Choroid plexus epithelial cell (primary cell): ENCODE results near the gene TRNAU1AP.

Experiments used
- DNase-seq: peaks from one replicate; pipeline ENCODE4 v3.0.0-alpha.2; 2010; ENCODE audit warnings: low read depth
- H3K4me3 ChIP-seq: 2 replicates; pipeline ENCODE4 v1.5.1; 2011; ENCODE audit warnings: low read depth, mild to moderate bottlenecking, control low read depth, low read length, moderate library complexity
- TF ChIP-seq, protein P1 (sequence below): conservative IDR thresholded peaks from 2 replicates; pipeline ENCODE4 v1.5.1; 2011; ENCODE audit warnings: low read depth, mild to moderate bottlenecking, control low read depth, inconsistent platforms, low read length, moderate library complexity

TRNAU1AP gene

DNA sequence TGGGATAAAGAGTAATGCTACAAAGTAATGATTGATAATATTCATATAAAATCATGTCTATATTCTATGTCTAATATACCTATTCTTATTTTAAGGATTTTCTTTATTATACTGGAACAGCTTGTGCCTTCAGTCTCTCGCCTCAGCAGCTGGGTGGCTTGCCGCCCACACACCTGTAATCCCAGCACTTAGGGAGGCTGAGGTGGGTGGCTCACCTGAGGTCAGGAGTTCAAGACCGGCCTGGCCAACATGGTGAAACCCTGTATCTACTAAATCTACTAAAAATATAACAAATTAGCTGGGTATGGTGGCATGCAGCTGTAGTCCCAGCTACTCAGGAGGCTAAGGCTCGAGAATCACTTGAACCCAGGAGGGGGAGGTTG lies 7.6 kb upstream of the TRNAU1AP start:
- no peak for DNase-seq
- TF ChIP-seq, protein P1, sequence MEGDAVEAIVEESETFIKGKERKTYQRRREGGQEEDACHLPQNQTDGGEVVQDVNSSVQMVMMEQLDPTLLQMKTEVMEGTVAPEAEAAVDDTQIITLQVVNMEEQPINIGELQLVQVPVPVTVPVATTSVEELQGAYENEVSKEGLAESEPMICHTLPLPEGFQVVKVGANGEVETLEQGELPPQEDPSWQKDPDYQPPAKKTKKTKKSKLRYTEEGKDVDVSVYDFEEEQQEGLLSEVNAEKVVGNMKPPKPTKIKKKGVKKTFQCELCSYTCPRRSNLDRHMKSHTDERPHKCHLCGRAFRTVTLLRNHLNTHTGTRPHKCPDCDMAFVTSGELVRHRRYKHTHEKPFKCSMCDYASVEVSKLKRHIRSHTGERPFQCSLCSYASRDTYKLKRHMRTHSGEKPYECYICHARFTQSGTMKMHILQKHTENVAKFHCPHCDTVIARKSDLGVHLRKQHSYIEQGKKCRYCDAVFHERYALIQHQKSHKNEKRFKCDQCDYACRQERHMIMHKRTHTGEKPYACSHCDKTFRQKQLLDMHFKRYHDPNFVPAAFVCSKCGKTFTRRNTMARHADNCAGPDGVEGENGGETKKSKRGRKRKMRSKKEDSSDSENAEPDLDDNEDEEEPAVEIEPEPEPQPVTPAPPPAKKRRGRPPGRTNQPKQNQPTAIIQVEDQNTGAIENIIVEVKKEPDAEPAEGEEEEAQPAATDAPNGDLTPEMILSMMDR = no peak
- H3K4me3 ChIP-seq = no peak overlapping the region

DNA sequence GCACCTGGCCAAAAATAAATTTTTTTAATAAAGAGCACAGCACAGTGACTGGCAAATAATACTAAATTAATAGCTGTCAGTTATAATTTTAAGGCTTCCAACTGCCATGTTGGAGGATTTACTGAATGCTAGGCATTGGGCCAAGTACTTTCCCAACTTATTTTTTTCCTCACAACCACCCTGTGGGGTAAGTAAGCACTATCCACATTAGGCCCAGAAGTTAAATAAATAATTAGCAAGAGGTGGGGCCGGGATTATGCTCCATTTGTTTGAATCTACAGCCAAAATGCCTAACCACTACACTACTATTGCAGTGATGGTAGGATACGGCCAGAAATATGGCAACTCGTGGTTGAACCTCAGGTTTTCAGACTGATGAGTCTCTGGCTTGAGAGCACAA lies 4.6 kb upstream of the TRNAU1AP start:
- TF ChIP-seq, protein P1 = no peak
- peak; percentile 9 for DNase-seq
- no peak overlapping the region for H3K4me3 ChIP-seq

DNA sequence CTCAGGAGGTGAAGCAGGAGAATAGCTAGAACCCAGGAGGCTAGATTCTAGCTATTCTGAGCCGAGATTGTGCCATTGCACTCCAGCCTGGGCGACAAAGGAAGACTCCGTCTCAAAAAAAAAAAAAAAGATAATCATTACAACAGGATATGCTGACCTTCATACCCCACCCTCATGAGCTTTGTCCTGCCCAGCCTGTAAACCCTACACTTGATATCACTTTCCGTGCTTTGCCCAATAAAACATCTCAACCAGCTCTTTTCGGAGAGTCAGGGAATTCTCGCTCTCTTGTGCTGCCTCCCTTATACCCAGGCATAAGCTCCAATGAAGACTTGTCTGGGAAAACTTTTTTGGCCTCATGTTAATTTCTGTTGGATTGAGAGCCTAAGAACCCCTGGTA lies 1.5 kb upstream of the TRNAU1AP start:
- DNase-seq = no peak
- H3K4me3 ChIP-seq = no peak overlapping the region
- TF ChIP-seq, protein P1 = no peak

DNA sequence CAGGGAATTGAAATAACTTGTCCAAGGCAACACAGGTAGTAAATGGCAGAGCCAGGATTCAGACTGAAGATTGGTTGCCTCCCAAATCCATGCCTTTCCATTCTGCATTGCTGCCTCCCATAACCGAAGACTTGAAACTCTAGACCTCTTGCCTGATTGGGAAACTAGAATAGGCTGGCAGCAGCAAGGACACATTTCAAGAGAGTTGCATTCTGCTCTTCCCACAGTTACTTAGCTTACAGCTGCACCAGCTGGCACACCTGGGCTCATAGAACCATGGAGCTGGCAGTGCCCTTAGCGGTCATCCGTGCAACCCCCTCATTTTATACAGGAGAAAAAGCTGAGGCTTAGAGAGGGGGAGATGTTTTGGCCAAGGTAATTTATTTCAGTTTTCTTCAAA lies 8.0 kb downstream of the TRNAU1AP start:
- no peak overlapping the region for H3K4me3 ChIP-seq
- no peak for DNase-seq
- TF ChIP-seq, protein P1 = no peak

DNA sequence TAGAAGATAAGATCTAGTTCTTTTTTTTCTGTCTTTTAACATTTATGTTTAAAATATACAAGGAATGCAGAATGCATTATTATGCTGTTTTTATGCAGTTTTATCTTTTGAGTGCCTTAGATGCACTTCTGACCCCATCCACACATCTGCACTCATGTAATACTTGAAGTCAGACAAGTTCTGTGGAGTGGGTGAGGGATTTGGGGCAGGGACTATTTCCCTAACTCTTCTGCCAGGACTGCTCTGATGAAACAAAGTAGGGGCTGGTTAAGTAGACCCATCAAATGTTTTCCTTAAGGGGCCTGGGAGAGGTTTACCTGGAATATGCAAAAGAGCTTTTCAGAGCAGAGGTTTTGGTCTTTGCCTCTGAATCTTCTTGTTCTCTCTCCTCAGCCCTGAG lies 11.4 kb downstream of the TRNAU1AP start:
- H3K4me3 ChIP-seq = no peak overlapping the region
- no peak for DNase-seq
- TF ChIP-seq, protein P1 = no peak

DNA sequence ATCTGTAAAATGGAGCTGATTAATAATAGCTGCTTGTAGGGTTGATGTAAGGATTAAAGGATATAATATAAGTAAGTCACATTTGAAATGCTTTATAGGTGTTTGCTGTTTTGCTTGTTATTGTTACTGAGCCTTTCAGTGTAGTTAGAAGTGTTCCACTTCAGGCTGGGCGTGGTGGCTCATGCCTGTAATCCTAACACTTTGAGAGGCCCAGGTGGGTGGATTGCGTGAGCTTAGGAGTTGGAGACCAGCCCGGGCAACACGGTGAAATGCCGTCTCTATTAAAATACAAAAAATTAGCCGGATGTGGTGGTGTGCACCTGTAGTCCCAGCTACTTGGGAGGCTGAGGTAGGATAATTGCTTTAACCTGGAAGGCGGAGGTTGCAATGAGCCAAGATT lies 12.2 kb downstream of the TRNAU1AP start:
- TF ChIP-seq, protein P1 = no peak
- no peak for DNase-seq
- H3K4me3 ChIP-seq = no peak overlapping the region

DNA sequence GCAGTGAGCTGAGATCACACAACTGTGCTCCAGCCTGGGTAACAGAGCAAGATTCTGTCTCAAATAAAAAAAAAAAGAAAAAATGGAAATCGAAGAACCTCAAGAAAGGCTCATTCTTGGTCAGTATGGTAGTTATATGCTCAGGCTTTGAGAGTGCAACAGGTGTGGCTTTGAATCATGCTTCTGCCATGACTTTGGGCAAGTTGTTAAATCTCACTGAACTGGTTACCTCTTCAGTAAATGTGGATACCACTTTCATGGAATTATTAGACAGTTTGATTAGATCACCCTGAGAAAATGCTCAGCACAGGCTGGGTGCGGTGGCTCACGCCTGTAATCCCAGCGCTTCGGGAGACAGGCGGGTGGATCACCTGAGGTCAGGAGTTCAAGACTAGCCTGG lies 12.8 kb downstream of the TRNAU1AP start:
- no peak for DNase-seq
- H3K4me3 ChIP-seq = no peak overlapping the region
- TF ChIP-seq, protein P1 = no peak
